ENCODE results near the gene CAPZA2. TPM values are rescaled to one million over a fixed set of nuclear protein-coding genes. Genes with fewer than 3 reads are reported as not detected.

The CAPZA2 gene
- polyA plus RNA-seq, 2 of the 4 experiments (the other 2 are of a cell fraction), result 151 to 213 TPM

- Histone ChIP-seq H3K27ac (peak overlapping the region; percentile 91 to 99), H3K4me3 (peak overlapping the region; percentile 70), H3K4me2 (peak overlapping the region; percentile 73), H3K9me3 (no peaks in the 10 kb centered on the region), H3K4me1 (peaks cover 24% of the 10 kb centered on the region)
- POLR2A ChIA-PET, result interaction anchor here (0.9 to 1.2 kb wide), 2 partner anchors 60 to 175 kb away, joined by 3 read pairs; no protein-coding TSS in a partner anchor
- FAIRE-seq (no peak), DNase-seq (ENCODE audit: low read depth in 1 of 2, low spot score in 1 of 2) (peak; percentile 21 to 59), ATAC-seq (peak; percentile 52 to 56)
- TF ChIP-seq NPAS2 (CRISPR knock-in tag; IDR thresholded peaks at IDR 0.05; ENCODE audit: borderline replicate concordance), result no peak
- TF ChIP-seq E2F6 (IDR thresholded peaks at IDR 0.05; ENCODE audit: borderline replicate concordance, low read depth), result no peak
- TF ChIP-seq MAFK (IDR thresholded peaks at IDR 0.05; ENCODE audit: partially characterized antibody), result peak; percentile 47
- TF ChIP-seq USF2 (IDR thresholded peaks at IDR 0.05), result peak; percentile 54
- no peak for TF ChIP-seq SMC3 (IDR thresholded peaks at IDR 0.05)
- no peak for TF ChIP-seq JUN (IDR thresholded peaks at IDR 0.05)
- TF ChIP-seq HOXB13 (CRISPR knock-in tag; IDR thresholded peaks at IDR 0.05; ENCODE audit: low read depth), result 0 out of 2 replicates have a peak, but pooled peaks have one; percentile 13
- no peak for TF ChIP-seq EHMT2 (IDR thresholded peaks at IDR 0.05; ENCODE audit: low read depth)
- TF ChIP-seq CBX2 (IDR thresholded peaks at IDR 0.05; ENCODE audit: borderline replicate concordance, low read depth), result no peak
- peak; percentile 41; the same call in 1 of the 2 replicates for TF ChIP-seq MAX (IDR thresholded peaks at IDR 0.05)
- TF ChIP-seq HOXA7 (CRISPR knock-in tag; IDR thresholded peaks at IDR 0.05), result no peak
- CTCF ChIA-PET, result interaction anchor here (0.9 to 2.4 kb wide), 2 partner anchors 11 to 23 kb away, joined by 3 to 9 read pairs; no protein-coding TSS in a partner anchor
- 2% methylated on average over 25 of the region's 25 CpGs for WGBS (ENCODE audit: missing lambda C conversion rate)
Observed at GRCh38 chr7:116952635-116953371, 90.4 kb downstream of the CAPZA2 start.

GRCh38 chr7:116953372-116953905 lies 91.1 kb downstream of the CAPZA2 start, which contains the start of gene ST7:
Gene ST7 (plus strand): TSS chr7:116953501. CDS start chr7:116953541, 40 bp downstream.
- H3K9me3 ChIP-seq, result no peaks in the 10 kb centered on the region
- peak; percentile 38 to 67 for DNase-seq (ENCODE audit: low read depth in 1 of 2, low spot score in 1 of 2)
- peaks cover 26% of the 10 kb centered on the region for H3K4me1 ChIP-seq
- peak within 1 kb of the TSS; percentile 73 for H3K4me2 ChIP-seq
- peak within 1 kb of the TSS; percentile 70 for H3K4me3 ChIP-seq
- ATAC-seq, result peak; percentile 82 to 87
- ChIA-PET CTCF (interaction anchor here (0.9 to 2.4 kb wide), 2 partner anchors 11 to 23 kb away, joined by 3 to 9 read pairs; no protein-coding TSS in a partner anchor), POLR2A (interaction anchor here (0.9 to 1.5 kb wide), 4 partner anchors 22 to 281 kb away, joined by 3 to 8 read pairs (median 3); partner anchors contain the start of gene MET)
- WGBS (ENCODE audit: missing lambda C conversion rate), result 2% methylated on average over 34 of the region's 77 CpGs
- H3K27ac ChIP-seq, result peak within 1 kb of the TSS; percentile 91 to 99
- FAIRE-seq, result no peak
- TF ChIP-seq REST (IDR thresholded peaks at IDR 0.05) (no peak), FOXS1 (CRISPR knock-in tag; IDR thresholded peaks at IDR 0.05) (no peak), HEYL (CRISPR knock-in tag; IDR thresholded peaks at IDR 0.05) (peak; percentile 53; the same call in 1 of the 2 replicates), JUN (IDR thresholded peaks at IDR 0.05) (peak; percentile 62 to 89; a peak in 3 of 5 replicates), FOSL2 (IDR thresholded peaks at IDR 0.05) (peak; percentile 59; the same call in 1 of the 2 replicates), FOSL2 (CRISPR knock-in tag; IDR thresholded peaks at IDR 0.05) (peak; percentile 73), E2F6 (IDR thresholded peaks at IDR 0.05; ENCODE audit: borderline replicate concordance, low read depth) (no peak), GATA3 (IDR thresholded peaks at IDR 0.05; ENCODE audit: borderline replicate concordance) (no peak), CTCF (IDR thresholded peaks at IDR 0.05) (no peak), SREBF2 (IDR thresholded peaks at IDR 0.05) (no peak), USF2 (IDR thresholded peaks at IDR 0.05) (no peak), PHF8 (IDR thresholded peaks at IDR 0.05; ENCODE audit: borderline replicate concordance, low read depth) (peak; percentile 12; the same call in 1 of the 2 replicates), POLR2A (IDR thresholded peaks at IDR 0.05; ENCODE audit: low read length) (no peak; the same call in 1 of the 2 replicates), EHF (CRISPR knock-in tag; IDR thresholded peaks at IDR 0.05) (no peak), JUNB (IDR thresholded peaks at IDR 0.05) (0 out of 2 replicates have a peak, but pooled peaks have one; percentile 12), ZSCAN20 (CRISPR knock-in tag; IDR thresholded peaks at IDR 0.05) (no peak), RAD21 (conservative IDR thresholded peaks at IDR 0.05 in 1 of 2, IDR thresholded peaks at IDR 0.05 in 1 of 2) (no peak)

Measured in A549 (cell line).